ENCODE data around the gene CAMP. TPM values are rescaled to one million over a fixed set of nuclear protein-coding genes. Genes with fewer than 3 reads are reported as not detected.

The CAMP gene
- total and polyA plus RNA-seq, 8 donors: 0.93 to 3.1 (median 1.3) TPM

GRCh38 chr3:48247401-48247811, 24.1 kb downstream of the CAMP start:
- Histone ChIP-seq H3K27ac (peak overlapping the region in 1 of 2 donors; percentile 74), H3K4me3 (no peak overlapping the region), H3K27me3 (no peaks in the 10 kb centered on the region), H3K4me1 (peaks cover 0 to 40% of the 10 kb centered on the region in 2 donors), H3K36me3 (peaks cover 0 to 40% of the 10 kb centered on the region in 2 donors), H3K9me3 (no peaks in the 10 kb centered on the region)
- DNase-seq (no peak), ATAC-seq (peak; percentile 64)
- intact Hi-C loops (cut with DNase I): no loop called here
- TF ChIP-seq CTCF (IDR thresholded peaks at IDR 0.05): no peak

GRCh38 chr3:48248095-48248850, 25.0 kb downstream of the CAMP start:
- no peak for TF ChIP-seq CTCF (IDR thresholded peaks at IDR 0.05)
- H3K27ac ChIP-seq: peak overlapping the region in 1 of 2 donors; percentile 74
- H3K4me1 ChIP-seq: peaks cover 0 to 32% of the 10 kb centered on the region in 2 donors
- intact Hi-C loops (cut with DNase I): no loop called here
- H3K9me3 ChIP-seq: no peaks in the 10 kb centered on the region
- ATAC-seq: no peak
- no peaks in the 10 kb centered on the region for H3K27me3 ChIP-seq
- DNase-seq: no peak
- H3K36me3 ChIP-seq: peaks cover 0 to 40% of the 10 kb centered on the region in 2 donors
- no peak overlapping the region for H3K4me3 ChIP-seq

GRCh38 chr3:48256557-48256956, 33.3 kb downstream of the CAMP start:
- Histone ChIP-seq H3K27me3 (no peaks in the 10 kb centered on the region), H3K9me3 (no peaks in the 10 kb centered on the region), H3K4me3 (no peak overlapping the region), H3K4me1 (no peaks in the 10 kb centered on the region), H3K36me3 (peaks cover 0 to 44% of the 10 kb centered on the region in 2 donors), H3K27ac (no peak overlapping the region)
- ATAC-seq (no peak), DNase-seq (no peak)
- TF ChIP-seq CTCF (IDR thresholded peaks at IDR 0.05): no peak
- intact Hi-C loops (cut with DNase I): no loop called here

GRCh38 chr3:48258530-48258929, 35.2 kb downstream of the CAMP start:
- no peak for TF ChIP-seq CTCF (IDR thresholded peaks at IDR 0.05)
- Histone ChIP-seq H3K4me1 (no peaks in the 10 kb centered on the region), H3K36me3 (peaks cover 0 to 57% of the 10 kb centered on the region in 2 donors), H3K27ac (no peak overlapping the region), H3K4me3 (no peak overlapping the region), H3K9me3 (no peaks in the 10 kb centered on the region), H3K27me3 (no peaks in the 10 kb centered on the region)
- DNase-seq (no peak), ATAC-seq (no peak)
- intact Hi-C loops (cut with DNase I): no loop called here

- no peak for TF ChIP-seq CTCF (IDR thresholded peaks at IDR 0.05)
- DNase-seq (no peak), ATAC-seq (no peak)
- Histone ChIP-seq H3K9me3 (no peaks in the 10 kb centered on the region), H3K4me1 (peaks cover 0 to 3% of the 10 kb centered on the region in 2 donors), H3K4me3 (no peak overlapping the region), H3K36me3 (peaks cover 0 to 61% of the 10 kb centered on the region in 2 donors), H3K27ac (peak overlapping the region in 1 of 2 donors; percentile 37), H3K27me3 (no peaks in the 10 kb centered on the region)
- intact Hi-C loops (cut with DNase I): no loop called here
Measured at GRCh38 chr3:48267782-48268181, 44.5 kb downstream of the CAMP start.
